Panc1 (cell line): ENCODE data around the gene PHKB.

Experiments
- CTCF ChIP-seq: fragments of 450-650 bp; IDR thresholded peaks from 2 replicates; pipeline ENCODE4 v1.5.1; 2017; ENCODE audit warnings: mild to moderate bottlenecking
- POLR2AphosphoS5 ChIP-seq: IDR thresholded peaks from 2 replicates; pipeline ENCODE4 v1.6.1; 2012; ENCODE audit warnings: mild to moderate bottlenecking, low read depth, low read length, moderate library complexity
- REST ChIP-seq, 2 experiments: IDR thresholded peaks; 2 replicates each; pipeline ENCODE4 v1.6.1; 2011 to 2012; ENCODE audit warnings: low read depth in 2 of 2, control low read depth in 1 of 2, low read length in 1 of 2, mild to moderate bottlenecking in 1 of 2, moderate library complexity in 1 of 2; ENCODE audit not compliant: insufficient read depth in 1 of 2
- SIN3A ChIP-seq: IDR thresholded peaks from 2 replicates; pipeline ENCODE4 v1.6.1; 2012; ENCODE audit warnings: low read depth, mild to moderate bottlenecking, low read length, moderate library complexity, borderline replicate concordance; ENCODE audit not compliant: insufficient read depth

- TF ChIP-seq CTCF (no peak), POLR2AphosphoS5 (no peak), REST (IDR thresholded peaks at IDR 0.05; ENCODE audit: insufficient read depth in 1 of 2, low read depth in 2 of 2, low read length in 1 of 2) (no peak), SIN3A (no peak)
Measured at GRCh38 chr16:47553853-47554564, 92.9 kb downstream of the PHKB start.
